Endothelial cell of umbilical vein (primary cell): ENCODE results near the gene MFN2. TPM values are rescaled to one million over a fixed set of nuclear protein-coding genes. Genes with fewer than 3 reads are reported as not detected.

Experiments used
- BruUV-seq: library from RNA; stranded (reverse); fragments of 400-500 nt; replicated peaks from 2 replicates; lab custom pipeline; 2021; lab: Mats Ljungman, UMichigan
- CTCF ChIA-PET: fragments of 300-600, 350-600 bp; sonication (Branson Sonifier 250); formaldehyde crosslinking; loops from one replicate; lab custom pipeline; 2021; ENCODE audit warnings: antibody characterized with exemption, inconsistent platforms; lab: Charles Lee
- POLR2A ChIA-PET: fragments of 300-600, 350-600 bp; sonication (Branson Sonifier 250); formaldehyde crosslinking; loops from one replicate; lab custom pipeline; 2021; ENCODE audit warnings: antibody characterized with exemption, inconsistent platforms; lab: Charles Lee
- DNase-seq: peaks from one replicate; pipeline ENCODE4 v3.0.0-alpha.2; 2011; ENCODE audit warnings: low read depth, low spot score
- FAIRE-seq: peaks from 2 replicates; lab custom pipeline; 2011; peaks lifted over from hg19 to GRCh38; lab: Jason Lieb, UNC
- H2AFZ ChIP-seq: 2 replicates; pipeline ENCODE4 v1.6.0; 2012; ENCODE audit warnings: low read depth, low read length, control low read depth, inconsistent platforms
- H3K27ac ChIP-seq: 2 replicates; pipeline ENCODE4 v1.5.1; 2011; ENCODE audit warnings: low read depth, mild to moderate bottlenecking, control low read depth, low read length, moderate library complexity; ENCODE audit not compliant: insufficient read depth
- H3K27me3 ChIP-seq, 2 experiments: 2 replicates each; pipeline versions ENCODE4 v1.6.0 to v1.6.1; 2011; ENCODE audit warnings: low read length in 2 of 2, mixed read lengths in 1 of 2; ENCODE audit not compliant: control insufficient read depth in 2 of 2, insufficient read depth in 2 of 2
- H3K36me3 ChIP-seq, 2 experiments: 2 replicates in 1 of 2; 3 replicates in 1 of 2; pipeline ENCODE4 v1.5.1; 2011; ENCODE audit warnings: low read length in 2 of 2, mild to moderate bottlenecking in 1 of 2, moderate library complexity in 1 of 2; ENCODE audit not compliant: control insufficient read depth in 2 of 2, insufficient read depth in 2 of 2; ENCODE audit errors: extremely low read depth in 1 of 2
- H3K4me1 ChIP-seq: 3 replicates; pipeline ENCODE4 v1.5.1; 2011; ENCODE audit warnings: mild to moderate bottlenecking, low read length; ENCODE audit not compliant: control insufficient read depth, insufficient read depth; ENCODE audit errors: extremely low read depth
- H3K4me2 ChIP-seq: 2 replicates; pipeline ENCODE4 v1.6.1; 2011; ENCODE audit warnings: low read length, control low read depth, mixed read lengths; ENCODE audit not compliant: insufficient read depth
- H3K4me3 ChIP-seq, 3 experiments: fragments of 200-600 bp in 1 of 3; sonication (generic), shearing (Covaris generic) in 1 of 3; replicated peaks in 1 of 3; 2 replicates each; pipeline ENCODE4 v1.5.1; 2011 to 2016; ENCODE audit warnings: control low read depth in 3 of 3, low read length in 3 of 3, mild to moderate bottlenecking in 2 of 3, inconsistent platforms in 1 of 3, low read depth in 1 of 3, moderate library complexity in 1 of 3; ENCODE audit not compliant: insufficient read depth in 1 of 3
- H3K79me2 ChIP-seq: 2 replicates; pipeline ENCODE4 v1.6.0; 2012; ENCODE audit warnings: low read length, inconsistent platforms; ENCODE audit not compliant: control insufficient read depth, insufficient read depth
- H3K9ac ChIP-seq: replicated peaks from 2 replicates; pipeline ENCODE3; 2011; ENCODE audit warnings: low read length, control low read depth; ENCODE audit not compliant: insufficient read depth; ENCODE audit errors: extremely low read depth
- H3K9me1 ChIP-seq: replicated peaks from 3 replicates; pipeline ENCODE4 v1.6.0; 2011; ENCODE audit warnings: mild to moderate bottlenecking, low read length; ENCODE audit not compliant: control insufficient read depth, insufficient read depth; ENCODE audit errors: extremely low read depth
- H3K9me3 ChIP-seq: replicated peaks from 2 replicates; pipeline ENCODE4 v1.5.1; 2012; ENCODE audit warnings: low read length, inconsistent platforms; ENCODE audit not compliant: control insufficient read depth, insufficient read depth
- H4K20me1 ChIP-seq: replicated peaks from 2 replicates; pipeline ENCODE3; 2011; ENCODE audit warnings: mild to moderate bottlenecking, low read length; ENCODE audit not compliant: control insufficient read depth, insufficient read depth; ENCODE audit errors: extremely low read depth
- EZH2 ChIP-seq: IDR thresholded peaks from 2 replicates; pipeline ENCODE4 v1.6.1; 2012; ENCODE audit warnings: borderline replicate concordance, low read depth, mild to moderate bottlenecking, moderate library complexity, low read length, inconsistent platforms; ENCODE audit not compliant: severe bottlenecking
- FOS ChIP-seq: IDR thresholded peaks from 2 replicates; pipeline ENCODE4 v1.6.1; 2011; ENCODE audit warnings: mild to moderate bottlenecking, low read length, moderate library complexity, borderline replicate concordance; ENCODE audit not compliant: insufficient read depth
- JUN ChIP-seq: IDR thresholded peaks from 2 replicates; pipeline ENCODE4 v1.6.1; 2011; ENCODE audit warnings: borderline replicate concordance, low read depth; ENCODE audit not compliant: insufficient read length, insufficient read depth
- POLR2A ChIP-seq: IDR thresholded peaks from 2 replicates; pipeline ENCODE4 v1.6.1; 2012; ENCODE audit warnings: low read depth, mild to moderate bottlenecking, control low read depth, low read length
- POLR2AphosphoS5 ChIP-seq: IDR thresholded peaks from 2 replicates; pipeline ENCODE4 v1.6.1; 2012; ENCODE audit warnings: low read depth, mild to moderate bottlenecking, control low read depth, low read length, moderate library complexity; ENCODE audit not compliant: insufficient read depth
- dilution Hi-C: fragments of 300-500 bp; cut with MboI; formaldehyde crosslinking; loops from one replicate; pipeline ENCODE4 v1.15.0; 2019; ENCODE audit warnings: low sequenced_read_pairs; ENCODE audit not compliant: extremely low pct_ligation_motif_present
- intact Hi-C: fragments of 100-400 bp; cut with micrococcal nuclease; formaldehyde crosslinking; loops from one replicate; pipeline ENCODE4 v1.10.0; 2022
- polyA plus RNA-seq, 4 experiments: library from polyadenylated mRNA; depleted of rRNA in 3 of 4; stranded (reverse) in 3 of 4; unstranded in 1 of 4; fragments of >200 nt; gene quantifications; 2 replicates each; pipeline versions ENCODE4 v1.2.1 to v1.2.3, GENCODE V29; 2011 to 2012; ENCODE audit warnings: missing spikeins in 1 of 4
- total RNA-seq: library from RNA; stranded (reverse); gene quantifications from 2 replicates; pipeline ENCODE4 v1.2.3, GENCODE V29; 2021
- TF ChIP-seq, protein P1 (sequence below), 2 donors: IDR thresholded peaks; 1 replicate in 1 of 2; 2 replicates in 1 of 2; pipeline ENCODE4 v1.5.1; 2011; ENCODE audit warnings: low read length in 2 of 2, mild to moderate bottlenecking in 2 of 2, moderate library complexity in 2 of 2, control low read depth in 1 of 2, inconsistent platforms in 1 of 2, low read depth in 1 of 2; ENCODE audit not compliant: insufficient read depth in 1 of 2; ENCODE audit errors: extremely low read depth in 1 of 2
- TF ChIP-seq, protein P2 (sequence below): IDR thresholded peaks from 2 replicates; pipeline ENCODE4 v1.6.1; 2011; ENCODE audit not compliant: insufficient read depth, insufficient read length

Gene MFN2
- total and polyA plus RNA-seq, 2 donors (not counting 3 experiments of a cell fraction or from before 2014, with no cell fraction given), result 51.4 to 82.4 TPM

DNA sequence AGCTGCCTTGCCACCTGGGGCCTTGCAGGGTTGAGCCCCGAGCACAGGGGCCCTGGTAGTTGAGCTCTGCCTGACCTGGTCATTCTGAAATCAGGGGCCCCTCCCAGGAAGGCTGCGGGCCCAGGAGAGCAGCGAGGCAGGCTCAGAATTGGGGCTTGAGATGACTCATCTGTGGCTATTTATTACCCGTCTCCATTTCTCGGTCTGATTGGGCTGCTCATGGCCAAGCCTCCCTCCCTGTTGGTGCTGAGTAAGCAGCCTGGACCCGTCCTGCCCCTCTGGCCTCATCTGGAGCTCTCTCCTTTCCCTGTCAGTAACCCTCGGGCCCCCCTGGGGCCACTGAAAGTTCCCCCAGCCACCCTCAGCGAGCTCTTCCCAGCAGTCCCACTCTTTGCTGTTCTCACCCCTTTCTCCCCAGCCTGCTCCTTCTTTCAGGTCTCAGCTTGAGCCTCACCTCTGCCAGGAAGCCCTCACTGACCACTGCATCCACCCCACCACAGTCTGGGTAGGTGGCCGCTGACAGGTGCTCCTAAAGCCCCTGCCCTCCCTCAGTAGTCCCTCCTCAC lies 71.8 kb downstream of the MFN2 start:
- ChIA-PET CTCF (interaction anchor here (1.0 to 2.4 kb wide), 3 partner anchors 12 to 27 kb away, joined by 5 to 13 read pairs (median 5); no protein-coding TSS in a partner anchor), POLR2A (interaction anchor here (1.0 kb wide), 1 partner anchor 143 kb away, joined by 4 read pairs; no protein-coding TSS in a partner anchor)
- no peaks in the 10 kb centered on the region for H3K36me3 ChIP-seq
- intact Hi-C loops, result no loop called here
- FAIRE-seq (peak; percentile 81), DNase-seq (no peak)
- no peak overlapping the region for H3K4me2 ChIP-seq
- no peaks in the 10 kb centered on the region for H3K9me3 ChIP-seq
- no peaks in the 10 kb centered on the region for H4K20me1 ChIP-seq
- no TSS peak for BruUV-seq
- no peaks in the 10 kb centered on the region for H3K9me1 ChIP-seq
- no peaks in the 10 kb centered on the region for H3K79me2 ChIP-seq
- no peak for TF ChIP-seq EZH2
- peak; percentile 19 for TF ChIP-seq JUN
- peak; percentile 27 for TF ChIP-seq FOS
- TF ChIP-seq POLR2AphosphoS5, result no peak
- TF ChIP-seq, protein P1, sequence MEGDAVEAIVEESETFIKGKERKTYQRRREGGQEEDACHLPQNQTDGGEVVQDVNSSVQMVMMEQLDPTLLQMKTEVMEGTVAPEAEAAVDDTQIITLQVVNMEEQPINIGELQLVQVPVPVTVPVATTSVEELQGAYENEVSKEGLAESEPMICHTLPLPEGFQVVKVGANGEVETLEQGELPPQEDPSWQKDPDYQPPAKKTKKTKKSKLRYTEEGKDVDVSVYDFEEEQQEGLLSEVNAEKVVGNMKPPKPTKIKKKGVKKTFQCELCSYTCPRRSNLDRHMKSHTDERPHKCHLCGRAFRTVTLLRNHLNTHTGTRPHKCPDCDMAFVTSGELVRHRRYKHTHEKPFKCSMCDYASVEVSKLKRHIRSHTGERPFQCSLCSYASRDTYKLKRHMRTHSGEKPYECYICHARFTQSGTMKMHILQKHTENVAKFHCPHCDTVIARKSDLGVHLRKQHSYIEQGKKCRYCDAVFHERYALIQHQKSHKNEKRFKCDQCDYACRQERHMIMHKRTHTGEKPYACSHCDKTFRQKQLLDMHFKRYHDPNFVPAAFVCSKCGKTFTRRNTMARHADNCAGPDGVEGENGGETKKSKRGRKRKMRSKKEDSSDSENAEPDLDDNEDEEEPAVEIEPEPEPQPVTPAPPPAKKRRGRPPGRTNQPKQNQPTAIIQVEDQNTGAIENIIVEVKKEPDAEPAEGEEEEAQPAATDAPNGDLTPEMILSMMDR (IDR thresholded peaks at IDR 0.05; ENCODE audit: extremely low read depth in 1 of 2, insufficient read depth in 1 of 2, low read depth in 1 of 2, low read length in 2 of 2), result no peak
- TF ChIP-seq, protein P2, sequence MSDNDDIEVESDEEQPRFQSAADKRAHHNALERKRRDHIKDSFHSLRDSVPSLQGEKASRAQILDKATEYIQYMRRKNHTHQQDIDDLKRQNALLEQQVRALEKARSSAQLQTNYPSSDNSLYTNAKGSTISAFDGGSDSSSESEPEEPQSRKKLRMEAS, result no peak
- TF ChIP-seq POLR2A, result no peak
- no peak overlapping the region for H3K9ac ChIP-seq
- no peaks in the 10 kb centered on the region for H3K4me1 ChIP-seq
- no peaks in the 10 kb centered on the region for H3K27me3 ChIP-seq
- H2AFZ ChIP-seq, result no peak overlapping the region
- dilution Hi-C loops, result no loop called here
- H3K4me3 ChIP-seq, result no peak overlapping the region
- no peak overlapping the region for H3K27ac ChIP-seq
